Mucosa of rectum (tissue), 2 donors: ENCODE data around the gene KCTD10.
"Not testable (repeated sequence)": the region's sequence is repeated elsewhere in the genome, so short reads cannot be mapped to it uniquely, and the experiment has no call there.

Experiments used
- H3K27ac ChIP-seq, 2 donors: one replicate each; pipeline ENCODE4 v1.7.0; 2013; ENCODE audit warnings: inconsistent platforms in 2 of 2, low read depth in 2 of 2, low read length in 2 of 2
- H3K27me3 ChIP-seq, 2 donors: one replicate each; pipeline ENCODE4 v1.7.0; 2013; ENCODE audit warnings: low read length in 2 of 2; ENCODE audit not compliant: control insufficient read depth in 2 of 2, insufficient read depth in 2 of 2
- H3K36me3 ChIP-seq, 2 donors: one replicate each; pipeline ENCODE4 v1.7.0; 2013; ENCODE audit warnings: low read length in 2 of 2; ENCODE audit not compliant: control insufficient read depth in 2 of 2, insufficient read depth in 2 of 2
- H3K4me1 ChIP-seq, 2 donors: one replicate each; pipeline ENCODE4 v1.7.0; 2013; ENCODE audit warnings: low read length in 2 of 2, mild to moderate bottlenecking in 1 of 2; ENCODE audit not compliant: control insufficient read depth in 2 of 2, insufficient read depth in 2 of 2
- H3K4me3 ChIP-seq, 2 donors: one replicate each; pipeline ENCODE4 v1.7.0; 2013; ENCODE audit warnings: low read length in 2 of 2
- H3K9ac ChIP-seq, 2 donors: one replicate each; pipeline ENCODE4 v1.7.0; 2013; ENCODE audit warnings: low read length in 2 of 2, low read depth in 1 of 2, mild to moderate bottlenecking in 1 of 2
- H3K9me3 ChIP-seq, 2 donors: one replicate each; pipeline ENCODE4 v1.7.0; 2013; ENCODE audit warnings: low read length in 2 of 2; ENCODE audit not compliant: control insufficient read depth in 2 of 2
- donor health status: healthy.
- donor health status: Normal muscosa, but diverticular disease.

Gene KCTD10

DNA sequence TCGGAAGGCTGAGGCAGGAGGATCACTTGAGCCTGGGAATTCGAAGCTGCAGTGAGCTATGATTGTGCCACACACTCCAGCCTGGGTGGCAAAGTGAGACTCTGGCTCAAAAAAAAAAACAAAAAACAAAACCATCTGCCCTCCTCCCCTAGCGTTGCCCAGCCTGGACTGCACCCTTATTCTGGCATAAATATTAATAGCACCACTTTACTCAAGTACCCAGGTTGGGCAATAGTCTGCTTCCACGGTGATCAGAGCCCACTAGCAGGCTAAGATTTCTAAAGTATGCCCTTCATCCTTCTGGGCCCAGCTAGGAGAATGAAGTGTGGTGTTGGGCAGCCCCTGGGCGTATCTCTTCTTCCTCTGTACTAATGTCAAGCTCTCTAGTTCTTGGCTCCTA is 33.3 kb downstream of the KCTD10 start:
- H3K36me3 ChIP-seq: peaks cover 4 to 12% of the 10 kb centered on the region in 2 donors
- H3K9ac ChIP-seq: no peak overlapping the region
- H3K9me3 ChIP-seq: no peaks in the 10 kb centered on the region

DNA sequence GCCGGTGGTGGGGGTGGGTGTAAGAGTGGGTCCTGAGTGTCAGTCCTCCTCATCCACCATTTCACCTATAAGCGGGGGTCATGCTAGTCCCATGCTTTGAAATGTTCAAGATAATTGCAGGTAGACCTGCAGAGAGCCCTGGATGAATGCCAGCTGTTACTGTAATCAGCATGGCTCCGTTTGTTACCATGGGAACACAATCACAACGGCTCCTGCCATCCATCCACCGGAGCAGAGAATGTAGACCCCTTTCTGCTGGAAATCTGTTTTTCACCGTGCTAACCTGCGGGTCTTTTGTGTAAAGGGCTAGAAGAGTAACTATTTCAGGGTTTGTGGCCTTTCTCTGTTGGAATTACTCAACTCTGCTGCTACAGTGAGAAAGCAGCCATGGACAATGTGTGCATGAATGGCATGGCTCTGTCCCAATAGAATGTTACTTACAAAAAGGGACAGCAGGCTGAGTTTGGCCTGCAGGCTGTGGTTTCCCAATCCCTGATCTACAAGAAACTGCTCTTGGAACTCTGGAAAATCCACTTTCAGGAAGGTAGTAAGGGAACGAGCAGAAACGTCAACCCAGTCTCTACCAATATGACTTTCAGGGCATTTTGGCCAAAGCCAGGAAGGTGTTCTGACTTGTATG is 36.1 kb downstream of the KCTD10 start:
- no peaks in the 10 kb centered on the region for H3K27me3 ChIP-seq
- H3K9ac ChIP-seq: no peak overlapping the region
- no peaks in the 10 kb centered on the region for H3K9me3 ChIP-seq
- no peak overlapping the region for H3K4me3 ChIP-seq
- H3K4me1 ChIP-seq: peaks cover 8 to 10% of the 10 kb centered on the region in 2 donors
- H3K36me3 ChIP-seq: peaks cover 0 to 3% of the 10 kb centered on the region in 2 donors
- H3K27ac ChIP-seq: no peak overlapping the region

More for the DNA sequence above, 33.3 kb downstream of the KCTD10 start:
- Histone ChIP-seq H3K4me1 (peaks cover 18 to 30% of the 10 kb centered on the region in 2 donors), H3K4me3 (no peak overlapping the region), H3K27me3 (no peaks in the 10 kb centered on the region), H3K27ac (no peak overlapping the region)

DNA sequence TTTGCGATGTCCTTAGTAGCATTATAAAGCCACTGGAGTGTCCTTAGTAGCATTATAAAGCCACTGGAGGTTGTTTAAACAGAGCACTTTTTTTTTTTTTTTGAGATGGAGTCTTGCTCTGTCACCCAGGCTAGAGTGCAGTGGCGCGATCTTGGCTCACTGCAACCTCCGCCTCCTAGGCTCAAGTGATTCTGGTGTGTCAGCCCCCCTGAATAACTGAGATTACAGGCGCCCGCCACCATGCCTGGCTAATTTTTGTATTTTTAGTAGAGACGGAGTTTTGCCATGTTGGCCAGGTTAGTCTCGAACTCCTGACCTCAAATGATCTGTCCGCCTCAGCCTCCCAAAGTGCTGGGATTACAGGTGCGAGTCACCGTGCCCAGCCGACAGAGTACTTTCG is 37.1 kb downstream of the KCTD10 start:
- H3K9ac ChIP-seq, H3K9me3 ChIP-seq, H3K4me3 ChIP-seq, H3K27ac ChIP-seq, H3K27me3 ChIP-seq, H3K36me3 ChIP-seq, H3K4me1 ChIP-seq: not testable (repeated sequence)

DNA sequence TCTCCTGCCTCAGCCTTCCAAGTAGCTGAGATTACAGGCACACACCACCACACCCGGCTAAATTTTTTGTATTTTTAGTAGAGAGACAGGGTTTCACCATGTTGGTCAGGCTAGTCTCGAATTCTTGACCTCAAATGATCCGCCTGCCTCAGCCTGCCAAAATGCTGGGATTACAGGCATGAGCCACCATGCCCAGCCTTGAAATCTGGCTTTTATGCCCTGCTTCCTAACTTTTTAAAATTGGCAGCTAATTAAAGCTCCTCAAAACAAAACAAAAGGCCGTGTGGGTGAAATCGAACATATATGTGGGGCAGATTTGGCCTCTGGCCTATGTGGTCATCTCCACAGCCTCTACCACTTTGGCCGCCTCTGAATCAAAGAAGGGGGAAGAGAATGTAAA is 37.9 kb downstream of the KCTD10 start:
- H3K27me3 ChIP-seq: no peaks in the 10 kb centered on the region
- no peaks in the 10 kb centered on the region for H3K4me1 ChIP-seq
- H3K9ac ChIP-seq: no peak overlapping the region
- no peak overlapping the region for H3K4me3 ChIP-seq
- H3K36me3 ChIP-seq: no peaks in the 10 kb centered on the region
- H3K27ac ChIP-seq: no peak overlapping the region
- no peaks in the 10 kb centered on the region for H3K9me3 ChIP-seq

DNA sequence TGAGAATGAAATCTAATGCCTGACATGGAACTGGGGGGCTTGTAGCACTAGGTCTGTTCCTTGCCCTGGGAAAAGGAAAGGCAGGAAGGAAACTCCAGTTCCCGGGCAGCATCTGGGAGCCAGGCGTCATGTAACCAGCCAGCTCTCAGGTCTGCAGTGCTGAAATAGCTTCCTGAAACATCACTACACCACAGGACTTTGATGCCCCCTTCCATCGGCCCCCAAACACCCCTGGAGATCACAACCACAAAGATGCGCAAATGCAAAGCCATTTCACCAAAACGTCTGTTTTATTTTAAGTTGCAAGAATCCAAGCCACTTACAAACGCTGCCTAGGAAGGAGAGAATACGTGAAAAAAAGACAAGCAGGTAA is 40.9 kb downstream of the KCTD10 start:
- Histone ChIP-seq H3K9ac (no peak overlapping the region), H3K4me3 (no peak overlapping the region), H3K27ac (no peak overlapping the region), H3K27me3 (no peaks in the 10 kb centered on the region), H3K4me1 (no peaks in the 10 kb centered on the region), H3K9me3 (no peaks in the 10 kb centered on the region), H3K36me3 (no peaks in the 10 kb centered on the region)

DNA sequence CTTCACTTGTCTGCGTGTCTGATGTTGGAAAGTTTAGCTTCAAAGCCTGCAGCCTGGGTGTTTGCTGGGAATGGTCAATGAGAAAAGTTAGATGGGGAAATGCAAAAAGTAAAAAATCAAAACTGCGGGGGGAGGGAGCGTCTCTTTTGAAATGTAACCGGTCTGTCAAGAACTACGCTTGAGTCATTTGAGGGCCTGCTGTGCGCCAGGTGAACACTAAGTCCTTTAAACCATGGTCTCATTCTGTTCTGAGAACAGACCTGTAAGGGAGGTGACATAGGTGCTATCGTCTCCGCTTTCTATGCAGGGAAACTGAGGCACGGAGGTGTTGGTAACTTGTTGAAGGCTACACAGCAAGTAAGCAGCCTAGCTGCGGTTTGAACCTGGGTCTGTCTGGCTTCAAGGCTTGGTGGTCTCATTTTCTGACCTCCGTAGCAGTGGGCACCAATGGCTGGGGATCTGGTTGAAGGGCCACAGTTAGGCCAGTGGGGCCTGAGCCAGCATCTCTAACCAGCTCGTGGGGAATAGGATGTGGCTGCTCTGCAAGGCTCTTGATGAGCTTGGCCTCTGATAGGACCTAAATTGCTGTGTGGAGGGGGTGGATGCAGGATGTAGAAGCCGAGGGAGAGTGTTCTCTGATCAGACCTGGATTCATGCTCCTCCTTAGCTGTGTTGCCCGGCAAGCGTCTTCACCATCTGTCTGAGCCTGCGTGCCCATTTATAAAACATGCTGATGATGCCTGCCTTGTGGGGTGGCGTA is 41.5 kb downstream of the KCTD10 start:
- no peak overlapping the region for H3K9ac ChIP-seq
- no peaks in the 10 kb centered on the region for H3K36me3 ChIP-seq
- H3K4me3 ChIP-seq: no peak overlapping the region
- H3K27ac ChIP-seq: no peak overlapping the region
- H3K9me3 ChIP-seq: no peaks in the 10 kb centered on the region
- no peaks in the 10 kb centered on the region for H3K27me3 ChIP-seq
- H3K4me1 ChIP-seq: no peaks in the 10 kb centered on the region

DNA sequence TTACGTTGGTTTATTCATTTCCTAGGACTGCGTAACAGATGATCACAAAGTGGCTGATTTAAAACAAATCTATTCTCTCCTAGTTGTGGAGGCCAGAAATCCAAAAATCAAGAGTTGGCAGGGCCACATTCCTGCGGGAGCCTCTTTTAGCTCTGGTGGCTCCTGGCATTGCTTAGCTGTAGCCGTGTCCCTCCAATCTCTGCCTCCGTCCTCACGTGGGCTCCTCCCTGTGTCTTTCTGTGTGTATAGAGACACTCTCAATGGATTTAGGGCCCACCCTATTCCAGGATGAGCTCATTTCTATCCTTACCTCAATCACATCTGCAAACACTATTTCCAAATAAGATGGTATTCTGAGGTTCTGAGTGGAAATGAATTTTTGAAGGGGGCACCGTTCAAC is 42.5 kb downstream of the KCTD10 start:
- Histone ChIP-seq H3K9me3 (no peaks in the 10 kb centered on the region), H3K4me3 (no peak overlapping the region), H3K27me3 (no peaks in the 10 kb centered on the region), H3K4me1 (no peaks in the 10 kb centered on the region), H3K36me3 (no peaks in the 10 kb centered on the region), H3K9ac (no peak overlapping the region), H3K27ac (no peak overlapping the region)

DNA sequence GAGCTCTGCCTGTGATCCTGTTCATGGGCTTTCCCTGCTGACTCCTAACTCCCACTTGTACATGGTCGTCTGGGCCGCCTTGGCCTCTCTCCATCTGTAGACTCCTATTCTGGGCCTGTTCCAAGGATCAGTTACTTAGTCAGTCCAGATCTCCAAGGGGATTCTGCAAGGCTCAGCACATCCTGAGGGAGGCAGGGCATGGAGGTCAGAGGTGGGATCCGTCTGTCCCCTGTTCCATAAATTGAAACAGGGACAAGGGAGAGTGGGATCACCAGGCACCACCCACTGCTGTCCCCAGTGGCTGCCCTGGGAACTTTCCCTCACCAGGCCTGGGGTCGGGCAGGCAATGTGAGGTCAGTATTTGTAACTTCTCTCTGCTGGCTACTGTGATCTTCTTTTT is 43.5 kb downstream of the KCTD10 start:
- no peaks in the 10 kb centered on the region for H3K27me3 ChIP-seq
- no peak overlapping the region for H3K4me3 ChIP-seq
- H3K36me3 ChIP-seq: no peaks in the 10 kb centered on the region
- no peaks in the 10 kb centered on the region for H3K4me1 ChIP-seq
- no peak overlapping the region for H3K27ac ChIP-seq
- H3K9ac ChIP-seq: no peak overlapping the region
- H3K9me3 ChIP-seq: no peaks in the 10 kb centered on the region

DNA sequence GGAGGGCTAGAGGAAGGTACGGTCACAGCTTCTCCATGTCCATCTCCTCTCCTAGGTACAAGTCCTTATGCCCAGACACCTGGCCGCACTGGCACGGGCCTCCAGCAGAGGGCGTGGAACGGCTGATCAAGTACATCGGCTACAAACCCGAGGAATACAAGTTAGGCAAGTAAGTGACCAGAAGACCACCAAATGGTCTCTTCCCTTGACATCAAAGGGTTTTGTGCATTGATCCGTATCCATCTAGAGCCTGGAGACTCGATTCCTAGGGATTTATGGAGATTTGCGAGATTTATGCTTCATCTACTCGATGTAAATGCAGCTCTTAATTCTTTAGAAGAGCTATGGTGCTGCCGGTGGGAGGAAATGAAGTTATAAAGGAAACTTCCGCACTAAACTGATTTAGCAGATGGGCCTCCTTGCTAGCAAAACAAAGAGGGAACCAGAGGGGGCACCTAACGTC is 44.2 kb downstream of the KCTD10 start:
- H3K27ac ChIP-seq: no peak overlapping the region
- no peaks in the 10 kb centered on the region for H3K4me1 ChIP-seq
- peak overlapping the region in 1 of 2 donors; percentile 43 for H3K9ac ChIP-seq

DNA sequence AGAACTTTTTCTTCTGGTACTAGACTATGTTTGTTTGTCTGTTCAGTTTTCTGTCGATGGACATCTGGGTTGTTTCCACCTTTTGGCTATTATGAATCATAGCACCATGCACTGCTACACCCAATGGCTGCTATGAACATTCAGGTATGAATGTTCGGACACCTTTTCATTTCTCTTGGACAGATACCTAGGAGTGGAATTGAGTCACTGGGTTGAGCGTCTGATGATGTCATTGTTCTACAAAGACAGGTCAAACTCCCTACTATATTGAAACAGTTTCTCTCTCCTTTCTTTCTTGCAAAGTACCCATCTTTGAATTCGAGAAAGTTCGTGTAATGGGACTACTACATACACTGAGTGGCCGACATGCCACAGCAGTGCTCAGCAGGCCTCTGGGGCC is 44.7 kb downstream of the KCTD10 start:
- no peaks in the 10 kb centered on the region for H3K9me3 ChIP-seq
- no peaks in the 10 kb centered on the region for H3K36me3 ChIP-seq
- H3K4me1 ChIP-seq: no peaks in the 10 kb centered on the region
- H3K4me3 ChIP-seq: no peak overlapping the region
- no peaks in the 10 kb centered on the region for H3K27me3 ChIP-seq
- no peak overlapping the region for H3K9ac ChIP-seq
- no peak overlapping the region for H3K27ac ChIP-seq

More for the DNA sequence above, 44.2 kb downstream of the KCTD10 start:
- Histone ChIP-seq H3K9me3 (no peaks in the 10 kb centered on the region), H3K36me3 (no peaks in the 10 kb centered on the region), H3K4me3 (peak overlapping the region in 1 of 2 donors; percentile 45), H3K27me3 (no peaks in the 10 kb centered on the region)
